ENCODE data around the gene NUDT8.

- TF ChIP-seq EGR1 (IDR thresholded peaks at IDR 0.05) (no peak), YY1 (IDR thresholded peaks at IDR 0.05; ENCODE audit: low read depth) (no peak), TAF1 (IDR thresholded peaks at IDR 0.05; ENCODE audit: low read depth) (no peak), CREB1 (IDR thresholded peaks at IDR 0.05; ENCODE audit: low read depth) (no peak), RAD21 (IDR thresholded peaks at IDR 0.05; ENCODE audit: low read depth) (no peak)
These were observed 16.3 kb downstream of the NUDT8 start for GRCh38 chr11:67613313-67613959.
